GM12801 (cell line): Measurements from ENCODE around the gene CLCN5.

ENCODE experiments used
- CTCF ChIP-seq: IDR thresholded peaks from one replicate; pipeline ENCODE4 v1.5.1; 2011; ENCODE audit warnings: control low read depth; ENCODE audit not compliant: insufficient read length; ENCODE audit errors: extremely low read depth

CLCN5 gene

GRCh38 chrX:50103866-50104566 is 181.6 kb downstream of the CLCN5 start:
- no peak for TF ChIP-seq CTCF

- no peak for TF ChIP-seq CTCF
Observed at GRCh38 chrX:50106051-50106675, 183.8 kb downstream of the CLCN5 start.

GRCh38 chrX:50107470-50107869 is 185.1 kb downstream of the CLCN5 start:
- TF ChIP-seq CTCF: no peak

- TF ChIP-seq CTCF: no peak
Observed at GRCh38 chrX:50108264-50108663, 185.9 kb downstream of the CLCN5 start.

- no peak for TF ChIP-seq CTCF
Observed at GRCh38 chrX:50111742-50112141, 189.3 kb downstream of the CLCN5 start.

GRCh38 chrX:50114113-50114512 is 191.7 kb downstream of the CLCN5 start:
- no peak for TF ChIP-seq CTCF

- TF ChIP-seq CTCF: no peak
Observed at GRCh38 chrX:50115973-50116372, 193.6 kb downstream of the CLCN5 start.
